Activated CD4-positive, alpha-beta T cell treated with anti-CD3 and anti-CD28 coated beads for 36 hours (primary cell): ENCODE results near the gene OSBPL2. TPM values are rescaled to one million over a fixed set of nuclear protein-coding genes. Genes with fewer than 3 reads are reported as not detected.

ENCODE experiments used
- ATAC-seq: fragments of 200-7000 bp; cut with Tn5 transposase; one replicate; pipeline ENCODE4 v1.10.0; 2021; ENCODE audit warnings: mild to moderate bottlenecking, moderate library complexity
- CTCF ChIA-PET: fragments of 350-600 bp; sonication (Branson Sonifier 250); formaldehyde crosslinking; loops from one replicate; lab custom pipeline; 2021; ENCODE audit warnings: antibody characterized with exemption; lab: Charles Lee
- POLR2A ChIA-PET: fragments of 350-600 bp; sonication (Branson Sonifier 250); formaldehyde crosslinking; loops from one replicate; lab custom pipeline; 2021; ENCODE audit warnings: antibody characterized with exemption, inconsistent platforms; lab: Charles Lee
- DNase-seq: peaks from one replicate; pipeline ENCODE4 v3.0.0-alpha.2; 2020
- H3K27ac Mint-ChIP-seq: one replicate; pipeline ENCODE4 v1.8.0; 2021; ENCODE audit warnings: mixed read lengths
- H3K27me3 Mint-ChIP-seq: one replicate; pipeline ENCODE4 v1.8.0; 2021; ENCODE audit warnings: mixed read lengths
- H3K36me3 Mint-ChIP-seq: one replicate; pipeline ENCODE4 v1.8.0; 2021; ENCODE audit warnings: low read depth, mixed read lengths
- H3K4me1 Mint-ChIP-seq: one replicate; pipeline ENCODE4 v1.8.0; 2021; ENCODE audit warnings: mixed read lengths
- H3K4me3 Mint-ChIP-seq: one replicate; pipeline ENCODE4 v1.8.0; 2021; ENCODE audit warnings: mild to moderate bottlenecking, moderate library complexity, mixed read lengths
- H3K9me3 Mint-ChIP-seq: one replicate; pipeline ENCODE4 v1.8.0; 2021; ENCODE audit warnings: low read depth, mixed read lengths
- intact Hi-C, 2 experiments: fragments of 100-400 bp; cut with DNase I in 1 of 2; cut with micrococcal nuclease in 1 of 2; formaldehyde crosslinking; loops; one replicate each; pipeline versions ENCODE4 v1.14.2 to v1.15.1; 2022 to 2024; cut with DNase I, micrococcal nuclease
- microRNA-seq: library from miRNA; unstranded; fragments of <30 nt; microRNA quantifications from one replicate; pipeline ENCODE4 v1.2.0, GENCODE V29; 2021; ENCODE audit warnings: borderline replicate concordance
- total RNA-seq, 2 experiments: library from RNA; stranded (reverse); gene quantifications; one replicate each; pipeline ENCODE4 v1.2.3, GENCODE V29; 2021

OSBPL2 gene
- total RNA-seq, 2 experiments from 2014 or later = 19.2 to 23.0 TPM

DNA sequence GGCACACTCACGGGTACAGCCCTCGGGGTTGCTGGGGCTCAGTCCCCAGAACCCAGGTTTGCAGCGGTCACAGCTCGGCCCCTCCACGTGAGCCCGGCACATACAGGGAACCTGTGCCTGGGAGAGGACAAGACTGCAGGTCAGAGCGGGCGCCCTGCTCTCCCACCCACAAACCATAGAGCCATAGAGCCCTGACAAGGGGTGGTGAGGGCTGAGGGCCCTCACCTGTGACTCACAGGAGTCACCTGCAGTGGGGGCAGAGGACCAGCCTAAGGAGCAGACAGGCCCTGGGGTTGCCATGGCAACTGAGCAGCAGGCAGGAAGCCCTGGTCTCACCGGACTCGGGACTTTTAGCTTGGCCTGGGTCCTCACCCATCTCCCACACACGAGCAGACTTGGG lies 98.0 kb downstream of the OSBPL2 start:
- CTCF ChIA-PET = interaction anchor here (0.5 kb wide), 1 partner anchor 74 kb away, joined by 3 read pairs; no protein-coding TSS in a partner anchor
- Mint-ChIP-seq H3K27me3 (peaks cover 9% of the 10 kb centered on the region), H3K36me3 (no peaks in the 10 kb centered on the region), H3K4me3 (no peak overlapping the region), H3K4me1 (no peaks in the 10 kb centered on the region), H3K27ac (no peak overlapping the region), H3K9me3 (no peaks in the 10 kb centered on the region)
- intact Hi-C loops = no loop called here
- POLR2A ChIA-PET = no interaction called here
- ATAC-seq = no peak
- DNase-seq = no peak

DNA sequence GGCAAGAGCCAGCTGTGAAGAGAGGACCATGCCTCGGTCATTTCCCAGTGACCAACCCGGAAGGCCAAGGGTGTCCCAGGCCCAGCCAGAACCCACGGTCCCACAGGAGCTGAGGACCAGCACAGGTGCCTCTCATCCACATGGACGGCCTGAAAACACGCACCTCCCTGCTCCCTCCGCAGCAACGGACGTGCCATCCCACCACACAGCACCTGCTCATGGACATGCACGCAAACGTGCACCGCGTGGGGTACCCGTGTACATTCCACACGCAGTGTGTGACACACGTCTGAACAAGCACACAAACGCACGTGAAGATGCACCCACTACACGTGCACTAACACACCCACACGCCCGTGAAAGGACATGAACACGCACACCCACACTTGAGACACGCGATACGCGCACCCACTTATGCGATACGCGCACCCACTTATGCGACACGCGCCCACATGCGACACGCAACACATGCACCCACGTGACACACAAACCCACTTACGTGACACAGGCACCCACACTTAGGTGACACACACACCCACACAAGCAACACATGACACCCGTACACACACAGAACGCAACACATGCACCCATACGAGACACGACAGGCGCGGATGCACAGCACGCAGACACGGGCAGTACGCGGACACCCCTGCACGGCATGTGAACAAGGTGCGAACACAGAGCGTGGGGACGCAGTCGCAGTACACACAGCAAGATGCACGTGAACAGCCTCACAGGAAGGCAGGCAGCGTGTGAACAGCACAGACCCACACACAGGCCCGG lies 98.6 kb downstream of the OSBPL2 start:
- H3K27me3 Mint-ChIP-seq = peaks cover 9% of the 10 kb centered on the region
- intact Hi-C loops = no loop called here

GRCh38 chr20:62337558-62338293 lies 99.4 kb downstream of the OSBPL2 start:
- CTCF ChIA-PET = no interaction called here
- POLR2A ChIA-PET = no interaction called here
- Mint-ChIP-seq H3K27me3 (peaks cover 9% of the 10 kb centered on the region), H3K36me3 (no peaks in the 10 kb centered on the region), H3K4me1 (no peaks in the 10 kb centered on the region), H3K4me3 (no peak overlapping the region), H3K9me3 (no peaks in the 10 kb centered on the region), H3K27ac (no peak overlapping the region)
- DNase-seq (no peak), ATAC-seq (no peak)
- intact Hi-C loops = no loop called here

More for the DNA sequence above, 98.6 kb downstream of the OSBPL2 start:
- Mint-ChIP-seq H3K4me3 (no peak overlapping the region), H3K27ac (no peak overlapping the region), H3K9me3 (no peaks in the 10 kb centered on the region), H3K4me1 (no peaks in the 10 kb centered on the region), H3K36me3 (no peaks in the 10 kb centered on the region)
- DNase-seq = no peak
- ChIA-PET CTCF (interaction anchor here (0.5 kb wide), 1 partner anchor 73 kb away, joined by 3 read pairs; no protein-coding TSS in a partner anchor), POLR2A (no interaction called here)
- ATAC-seq = no peak

GRCh38 chr20:62338294-62338620 lies 99.9 kb downstream of the OSBPL2 start:
- Mint-ChIP-seq H3K9me3 (no peaks in the 10 kb centered on the region), H3K4me3 (no peak overlapping the region), H3K27ac (no peak overlapping the region), H3K27me3 (peaks cover 9% of the 10 kb centered on the region), H3K4me1 (no peaks in the 10 kb centered on the region), H3K36me3 (no peaks in the 10 kb centered on the region)
- DNase-seq = no peak
- ChIA-PET CTCF (no interaction called here), POLR2A (no interaction called here)
- intact Hi-C loops = no loop called here
- no peak for ATAC-seq

GRCh38 chr20:62339647-62340062 lies 101.3 kb downstream of the OSBPL2 start:
- peaks cover 9% of the 10 kb centered on the region for H3K27me3 Mint-ChIP-seq
- no peaks in the 10 kb centered on the region for H3K4me1 Mint-ChIP-seq
- no peak overlapping the region for H3K27ac Mint-ChIP-seq
- POLR2A ChIA-PET = interaction anchor here (0.7 kb wide), 1 partner anchor 23 kb away, joined by 4 read pairs; no protein-coding TSS in a partner anchor
- ATAC-seq = no peak
- intact Hi-C loops = no loop called here
- CTCF ChIA-PET = interaction anchor here (0.6 kb wide), 1 partner anchor 78 kb away, joined by 3 read pairs; no protein-coding TSS in a partner anchor
- no peak for DNase-seq
- H3K9me3 Mint-ChIP-seq = no peaks in the 10 kb centered on the region
- H3K4me3 Mint-ChIP-seq = no peak overlapping the region
- no peaks in the 10 kb centered on the region for H3K36me3 Mint-ChIP-seq

GRCh38 chr20:62342910-62343309 lies 104.6 kb downstream of the OSBPL2 start:
- H3K9me3 Mint-ChIP-seq = no peaks in the 10 kb centered on the region
- no peak overlapping the region for H3K27ac Mint-ChIP-seq
- no peaks in the 10 kb centered on the region for H3K36me3 Mint-ChIP-seq
- peaks cover 7% of the 10 kb centered on the region for H3K27me3 Mint-ChIP-seq
- DNase-seq = no peak
- intact Hi-C loops = no loop called here
- H3K4me1 Mint-ChIP-seq = no peaks in the 10 kb centered on the region
- no peak overlapping the region for H3K4me3 Mint-ChIP-seq
- POLR2A ChIA-PET = no interaction called here
- ATAC-seq = no peak
- CTCF ChIA-PET = no interaction called here

DNA sequence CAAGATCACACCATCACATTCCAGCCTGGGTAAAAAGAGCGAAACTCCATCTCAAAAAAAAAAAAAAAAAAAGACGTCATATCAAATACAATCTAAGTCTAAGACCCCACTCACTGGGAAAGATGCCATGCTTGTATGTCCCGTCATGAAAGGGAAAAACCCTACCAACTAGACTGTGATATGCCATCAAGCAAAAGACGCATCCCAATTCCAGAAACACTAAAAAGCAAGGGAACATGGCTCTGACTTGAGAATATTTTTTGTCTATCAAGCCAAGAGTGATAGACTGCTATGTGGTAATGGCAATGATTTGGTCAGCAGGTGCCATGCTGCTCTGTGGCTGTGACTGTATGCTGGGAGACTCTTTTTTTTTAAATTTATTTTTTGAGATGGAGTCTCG lies 105.8 kb downstream of the OSBPL2 start:
- ATAC-seq = no peak

DNA sequence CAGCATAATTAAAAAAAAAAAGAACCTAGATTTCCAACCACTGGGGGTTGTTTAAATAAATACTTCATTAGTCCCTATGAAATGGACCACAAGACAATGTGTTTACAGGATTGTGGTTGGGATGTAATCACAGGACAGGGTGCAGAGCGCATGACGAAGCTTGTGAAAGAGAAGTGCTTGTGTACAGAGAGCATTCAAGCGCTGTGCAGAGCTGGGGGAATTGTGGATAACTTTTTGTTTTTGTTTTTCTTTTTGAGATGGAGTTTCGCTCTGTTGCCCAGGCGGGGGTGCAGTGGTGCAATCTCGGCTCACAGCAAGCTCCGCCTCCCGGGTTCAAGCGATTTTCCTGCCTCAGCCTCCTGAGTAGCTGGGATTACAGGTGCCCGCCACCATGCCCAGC lies 106.5 kb downstream of the OSBPL2 start:
- ChIA-PET CTCF (no interaction called here), POLR2A (no interaction called here)
- H3K9me3 Mint-ChIP-seq = peaks cover 5% of the 10 kb centered on the region

More for the DNA sequence above, 105.8 kb downstream of the OSBPL2 start:
- ChIA-PET CTCF (interaction anchor here (0.7 kb wide), 1 partner anchor 332 kb away, joined by 3 read pairs; no protein-coding TSS in a partner anchor), POLR2A (no interaction called here)
- no peaks in the 10 kb centered on the region for H3K36me3 Mint-ChIP-seq
- H3K27ac Mint-ChIP-seq = no peak overlapping the region
- peaks cover 3% of the 10 kb centered on the region for H3K9me3 Mint-ChIP-seq
- no peak for DNase-seq
- H3K4me1 Mint-ChIP-seq = no peaks in the 10 kb centered on the region
- intact Hi-C loops = no loop called here
- no peak overlapping the region for H3K4me3 Mint-ChIP-seq
- peaks cover 7% of the 10 kb centered on the region for H3K27me3 Mint-ChIP-seq

More for the DNA sequence above, 106.5 kb downstream of the OSBPL2 start:
- Mint-ChIP-seq H3K4me3 (no peak overlapping the region), H3K36me3 (no peaks in the 10 kb centered on the region), H3K27me3 (peaks cover 3% of the 10 kb centered on the region), H3K4me1 (no peaks in the 10 kb centered on the region), H3K27ac (no peak overlapping the region)
- ATAC-seq = no peak
- DNase-seq = no peak
- intact Hi-C loops = no loop called here

Small RNAs within 50 kb of the gene (microRNA-seq; reads per million reads assigned to microRNA genes)
- not detected for gene MIR4758

Other genes starting within 250 kb of the OSBPL2 start
- 10 to 100 TPM; 15.4 to 27.1 TPM for gene TAF4, start 172.6 kb upstream of the OSBPL2 start, total RNA-seq
- gene LSM14B, start 116.0 kb upstream of the OSBPL2 start, total RNA-seq = 10 to 100 TPM; 38.7 TPM
- gene PSMA7, start 95.1 kb upstream of the OSBPL2 start, total RNA-seq = 100 to 1,000 TPM; 208 to 296 TPM
- gene SS18L1, start 94.8 kb upstream of the OSBPL2 start, total RNA-seq = 10 to 100 TPM; 14.3 to 16.6 TPM
- 10 to 100 TPM; 38.0 to 44.9 TPM for gene MTG2, start 55.5 kb upstream of the OSBPL2 start, total RNA-seq
- gene HRH3, start 18.2 kb upstream of the OSBPL2 start, total RNA-seq = not detected
- gene ADRM1, start 64.5 kb downstream of the OSBPL2 start, total RNA-seq = 100 to 1,000 TPM in 1 of 2 experiments, 10 to 100 TPM in 1; 92.8 to 103 TPM
- gene LAMA5, start 128.8 kb downstream of the OSBPL2 start, total RNA-seq = 1 to 10 TPM in 1 of 2 experiments, under 1 TPM in 1; 0.72 to 1.0 TPM
- 1,000 to 10,000 TPM; 1,051 to 2,439 TPM for gene RPS21, start 148.6 kb downstream of the OSBPL2 start, total RNA-seq
- gene CABLES2, start 168.8 kb downstream of the OSBPL2 start, total RNA-seq = 1 to 10 TPM; 6.4 to 7.6 TPM
- gene RBBP8NL, start 189.0 kb downstream of the OSBPL2 start, total RNA-seq = not detected
- gene GATA5, start 237.5 kb downstream of the OSBPL2 start, total RNA-seq = not detected